Breast epithelium (tissue), 4 donors: Measurements from ENCODE around the gene POLN. TPM values are rescaled to one million over a fixed set of nuclear protein-coding genes. Genes with fewer than 3 reads are reported as not detected.

Experiments used
- DNase-seq, 2 donors: peaks; one replicate each; pipeline ENCODE4 v3.0.0-alpha.2; 2019; ENCODE audit warnings: low spot score in 2 of 2
- H3K27ac ChIP-seq, 2 donors: fragments of 200-600 bp; sonication (generic) in 1 of 2; one replicate each; pipeline ENCODE4 v1.5.1; 2016 to 2019; ENCODE audit warnings: mild to moderate bottlenecking in 1 of 2
- H3K27me3 ChIP-seq, 2 donors: fragments of 200-600 bp; sonication (generic) in 1 of 2; one replicate each; pipeline versions ENCODE4 v1.5.1 to v1.6.0; 2017 to 2019; ENCODE audit warnings: control low read depth in 1 of 2, mild to moderate bottlenecking in 1 of 2
- H3K36me3 ChIP-seq: fragments of 200-600 bp; one replicate; pipeline ENCODE4 v1.5.1; 2019
- H3K4me1 ChIP-seq, 2 donors: fragments of 200-600 bp; sonication (generic); one replicate each; pipeline ENCODE4 v1.5.1; 2016 to 2019; ENCODE audit warnings: control low read depth in 1 of 2
- H3K4me3 ChIP-seq, 3 donors: fragments of 200-600 bp; sonication (generic); 1 replicate in 2 of 3; 2 replicates in 1 of 3; pipeline ENCODE4 v1.5.1; 2016 to 2019; ENCODE audit warnings: mild to moderate bottlenecking in 3 of 3, moderate library complexity in 2 of 3
- H3K9me3 ChIP-seq, 2 donors: fragments of 200-600 bp; sonication (generic) in 1 of 2; one replicate each; pipeline ENCODE4 v1.5.1; 2016 to 2019; ENCODE audit warnings: control low read depth in 1 of 2
- POLR2A ChIP-seq: fragments of 450-650 bp; IDR thresholded peaks from one replicate; pipeline ENCODE4 v1.6.1; 2016; ENCODE audit warnings: antibody characterized with exemption, mild to moderate bottlenecking, moderate library complexity
- POLR2AphosphoS5 ChIP-seq, 3 donors: sonication (generic); formaldehyde crosslinking; IDR thresholded peaks; one replicate each; pipeline ENCODE4 v1.6.1; 2017; ENCODE audit warnings: antibody characterized with exemption in 3 of 3
- intact Hi-C: fragments of 100-400 bp; cut with DNase I; formaldehyde crosslinking; loops from one replicate; pipeline ENCODE4 v1.15.1; 2023; ENCODE audit warnings: low total_unique reads
- total RNA-seq, 3 donors: library from RNA; depleted of rRNA; stranded (reverse); fragments of >200 nt; gene quantifications; one replicate each; pipeline ENCODE4 v1.1.0, GENCODE V29; 2016
- TF ChIP-seq, protein P1 (sequence below), 3 donors: fragments of 450-650 bp; IDR thresholded peaks; one replicate each; pipeline ENCODE4 v1.5.1; 2016 to 2017; ENCODE audit warnings: antibody characterized with exemption in 3 of 3, mild to moderate bottlenecking in 3 of 3, moderate library complexity in 3 of 3

Gene POLN
- total RNA-seq, 3 donors from 2014 or later: 3.3 to 4.7 (median 4.3) TPM

DNA sequence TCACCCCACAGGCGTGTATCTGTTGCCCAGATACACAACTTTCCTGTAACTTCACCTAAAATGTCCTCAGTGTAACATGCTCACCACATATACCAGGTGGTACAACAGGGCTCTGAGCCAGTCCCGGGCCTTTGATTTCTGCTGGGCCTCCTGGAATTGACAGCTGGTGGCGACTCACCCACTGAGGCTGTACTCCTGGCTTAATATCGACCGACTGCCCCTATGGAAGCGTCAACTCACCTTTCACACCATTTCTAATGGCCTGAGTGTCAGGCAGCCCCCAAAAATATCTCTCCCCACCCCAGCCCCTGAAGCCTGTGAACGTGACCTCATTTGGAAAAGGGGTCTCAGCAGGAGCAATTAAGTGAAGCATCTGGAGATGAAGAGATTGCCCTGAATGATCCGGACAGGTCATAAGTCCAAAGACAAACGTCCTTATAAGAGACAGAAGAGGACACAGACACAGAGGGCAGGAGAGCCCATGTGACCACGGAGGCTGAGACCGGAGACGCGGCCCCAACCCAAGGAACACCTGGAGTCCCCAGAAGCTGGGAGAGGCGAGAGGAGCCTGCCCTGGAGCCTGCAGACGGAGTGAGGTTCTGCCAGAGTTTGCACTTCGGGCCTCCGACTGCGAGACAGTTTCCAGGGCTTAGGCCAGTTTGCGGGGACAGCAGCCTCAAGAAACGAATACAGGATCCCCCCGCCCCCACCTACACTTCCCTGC, 32.6 kb upstream of the POLN start:
- H3K9me3 ChIP-seq: no peaks in the 10 kb centered on the region
- TF ChIP-seq POLR2A (no peak), POLR2AphosphoS5 (IDR thresholded peaks at IDR 0.05) (no peak)
- TF ChIP-seq, protein P1, sequence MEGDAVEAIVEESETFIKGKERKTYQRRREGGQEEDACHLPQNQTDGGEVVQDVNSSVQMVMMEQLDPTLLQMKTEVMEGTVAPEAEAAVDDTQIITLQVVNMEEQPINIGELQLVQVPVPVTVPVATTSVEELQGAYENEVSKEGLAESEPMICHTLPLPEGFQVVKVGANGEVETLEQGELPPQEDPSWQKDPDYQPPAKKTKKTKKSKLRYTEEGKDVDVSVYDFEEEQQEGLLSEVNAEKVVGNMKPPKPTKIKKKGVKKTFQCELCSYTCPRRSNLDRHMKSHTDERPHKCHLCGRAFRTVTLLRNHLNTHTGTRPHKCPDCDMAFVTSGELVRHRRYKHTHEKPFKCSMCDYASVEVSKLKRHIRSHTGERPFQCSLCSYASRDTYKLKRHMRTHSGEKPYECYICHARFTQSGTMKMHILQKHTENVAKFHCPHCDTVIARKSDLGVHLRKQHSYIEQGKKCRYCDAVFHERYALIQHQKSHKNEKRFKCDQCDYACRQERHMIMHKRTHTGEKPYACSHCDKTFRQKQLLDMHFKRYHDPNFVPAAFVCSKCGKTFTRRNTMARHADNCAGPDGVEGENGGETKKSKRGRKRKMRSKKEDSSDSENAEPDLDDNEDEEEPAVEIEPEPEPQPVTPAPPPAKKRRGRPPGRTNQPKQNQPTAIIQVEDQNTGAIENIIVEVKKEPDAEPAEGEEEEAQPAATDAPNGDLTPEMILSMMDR (IDR thresholded peaks at IDR 0.05): no peak
- H3K27ac ChIP-seq: no peak overlapping the region
- no peaks in the 10 kb centered on the region for H3K27me3 ChIP-seq
- H3K36me3 ChIP-seq: no peaks in the 10 kb centered on the region
- intact Hi-C loops: no loop called here
- DNase-seq: no peak
- H3K4me3 ChIP-seq: no peak overlapping the region
- no peaks in the 10 kb centered on the region for H3K4me1 ChIP-seq

DNA sequence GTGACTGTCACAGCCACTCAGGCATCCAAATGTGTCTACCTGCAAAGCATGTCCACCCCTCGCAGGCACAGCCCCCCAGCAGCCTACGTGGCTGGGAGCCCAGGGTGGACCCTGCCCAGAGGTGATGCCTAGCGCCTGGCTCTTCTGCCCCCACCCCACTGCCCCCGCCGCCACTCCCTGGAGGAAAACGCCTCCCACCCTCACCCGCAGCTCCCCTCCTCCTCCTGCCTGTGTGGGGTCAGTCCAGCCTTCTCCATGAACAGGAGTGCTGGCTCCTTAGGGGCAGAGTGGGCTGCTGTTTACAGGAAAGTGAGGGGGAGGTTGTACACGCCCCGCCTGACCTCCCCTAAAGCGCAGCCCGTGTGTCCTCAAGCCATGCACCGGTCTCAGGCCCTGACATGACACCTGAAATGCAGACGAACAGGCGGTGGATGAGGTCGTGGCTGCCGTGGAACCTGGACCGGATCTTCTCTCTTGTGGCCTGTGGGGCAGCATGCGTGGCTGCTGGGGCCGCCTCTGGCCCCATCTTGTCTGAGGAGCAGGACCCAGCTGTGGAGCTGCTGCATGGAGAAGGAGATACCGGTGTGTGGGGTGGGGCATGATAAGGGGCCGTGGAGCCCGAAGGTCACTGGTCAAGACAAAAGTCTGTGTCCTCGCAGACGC, 31.9 kb upstream of the POLN start:
- intact Hi-C loops: no loop called here
- no peak for TF ChIP-seq POLR2A
- no peak for TF ChIP-seq POLR2AphosphoS5 (IDR thresholded peaks at IDR 0.05)
- TF ChIP-seq, protein P1 (IDR thresholded peaks at IDR 0.05): no peak
- DNase-seq: no peak

DNA sequence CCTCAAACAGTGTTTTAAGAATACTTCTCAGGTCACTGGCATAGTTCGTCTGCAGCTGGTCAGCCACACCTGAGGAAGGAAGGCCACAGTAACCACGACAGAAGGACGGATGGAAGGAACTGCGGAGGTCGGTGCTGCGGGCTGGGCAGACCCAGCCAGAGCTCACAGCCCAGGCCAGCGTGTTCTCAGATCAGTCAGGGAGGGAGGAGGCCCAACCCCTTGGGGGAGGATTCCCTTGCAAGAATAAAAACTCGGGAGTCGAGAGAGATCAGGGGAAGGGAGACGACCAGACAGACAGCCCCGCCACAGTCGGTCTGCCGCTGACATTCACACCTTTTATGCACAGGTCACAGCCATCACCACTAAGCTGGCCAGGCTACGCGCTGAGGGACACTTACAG, 31.3 kb upstream of the POLN start:
- Histone ChIP-seq H3K4me1 (no peaks in the 10 kb centered on the region), H3K27ac (no peak overlapping the region), H3K9me3 (no peaks in the 10 kb centered on the region), H3K36me3 (no peaks in the 10 kb centered on the region), H3K4me3 (no peak overlapping the region), H3K27me3 (no peaks in the 10 kb centered on the region)
- DNase-seq: no peak
- TF ChIP-seq, protein P1 (IDR thresholded peaks at IDR 0.05): no peak
- TF ChIP-seq POLR2AphosphoS5 (IDR thresholded peaks at IDR 0.05) (no peak), POLR2A (no peak)
- intact Hi-C loops: no loop called here

More for the DNA sequence above, 31.9 kb upstream of the POLN start:
- Histone ChIP-seq H3K27me3 (no peaks in the 10 kb centered on the region), H3K4me1 (no peaks in the 10 kb centered on the region), H3K9me3 (no peaks in the 10 kb centered on the region), H3K27ac (no peak overlapping the region), H3K4me3 (no peak overlapping the region), H3K36me3 (no peaks in the 10 kb centered on the region)

DNA sequence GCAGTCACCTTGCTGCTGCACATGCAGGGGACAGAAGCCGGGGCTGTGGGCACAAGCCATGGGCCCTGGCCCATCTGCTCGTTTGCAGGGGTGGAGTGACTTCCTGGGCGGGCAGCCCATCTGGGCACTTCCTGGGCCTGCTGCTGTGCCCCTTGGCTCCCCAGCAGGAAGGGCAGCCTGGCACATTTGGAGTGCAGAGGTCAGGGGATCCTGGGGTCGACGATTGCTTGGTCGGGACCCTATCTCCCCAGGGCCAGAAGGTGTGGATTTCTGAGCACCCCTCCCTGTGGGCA, 30.9 kb upstream of the POLN start:
- H3K4me1 ChIP-seq: no peaks in the 10 kb centered on the region
- TF ChIP-seq POLR2A (no peak), POLR2AphosphoS5 (IDR thresholded peaks at IDR 0.05) (no peak)
- TF ChIP-seq, protein P1 (IDR thresholded peaks at IDR 0.05): no peak
- no peak overlapping the region for H3K4me3 ChIP-seq
- no peaks in the 10 kb centered on the region for H3K36me3 ChIP-seq
- DNase-seq: no peak
- no peaks in the 10 kb centered on the region for H3K27me3 ChIP-seq
- intact Hi-C loops: no loop called here
- H3K27ac ChIP-seq: no peak overlapping the region
- H3K9me3 ChIP-seq: no peaks in the 10 kb centered on the region

DNA sequence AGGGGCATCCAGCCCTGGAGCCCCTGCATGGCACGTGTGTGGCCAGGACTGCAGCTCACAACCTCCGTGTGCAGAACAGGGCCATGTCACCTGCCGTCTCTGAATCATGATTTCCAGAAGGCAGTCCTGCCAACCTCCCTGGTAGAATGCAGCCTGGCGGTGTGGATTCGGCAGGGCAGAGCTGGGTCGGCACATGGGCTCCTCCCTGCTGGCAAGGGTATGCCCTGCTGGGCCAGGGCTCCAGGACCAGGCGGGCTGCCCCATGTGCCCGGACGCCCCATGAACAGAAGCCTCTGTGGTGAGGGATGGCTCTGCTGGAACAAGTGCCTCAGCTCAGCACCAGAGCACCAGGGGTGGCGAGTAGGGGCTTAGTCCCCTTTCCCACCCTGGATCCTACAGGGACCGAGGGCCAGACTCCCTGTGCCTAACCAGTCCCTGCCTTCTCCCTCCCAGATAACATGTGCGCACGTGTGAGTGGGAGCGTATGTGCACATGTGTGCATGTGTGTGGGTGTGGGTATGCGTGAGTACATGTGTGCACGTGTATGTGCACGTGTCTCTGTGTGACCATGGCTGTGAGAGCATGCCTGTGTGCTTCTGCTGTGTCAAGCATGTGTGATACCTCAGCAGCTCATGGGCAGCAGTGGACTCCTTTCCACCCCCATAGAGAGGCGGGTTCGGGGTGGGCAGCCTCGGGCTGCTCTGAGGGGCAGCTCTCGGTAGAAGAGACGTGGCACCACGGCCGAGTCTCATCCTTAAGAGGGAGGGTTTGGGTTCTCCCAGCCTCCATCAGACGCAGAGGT, 30.3 kb upstream of the POLN start:
- Histone ChIP-seq H3K27me3 (no peaks in the 10 kb centered on the region), H3K9me3 (no peaks in the 10 kb centered on the region), H3K4me3 (no peak overlapping the region), H3K27ac (no peak overlapping the region), H3K4me1 (no peaks in the 10 kb centered on the region), H3K36me3 (no peaks in the 10 kb centered on the region)
- intact Hi-C loops: no loop called here
- DNase-seq: no peak
- TF ChIP-seq, protein P1 (IDR thresholded peaks at IDR 0.05): no peak
- TF ChIP-seq POLR2AphosphoS5 (IDR thresholded peaks at IDR 0.05) (no peak), POLR2A (no peak)
